Measurements from ENCODE around the gene TNRC6A. TPM values are rescaled to one million over a fixed set of nuclear protein-coding genes. Genes with fewer than 3 reads are reported as not detected.
A peak's percentile ranks its signal among the peaks of the same experiment; 100 is the strongest.
"Not testable (repeated sequence)": the region's sequence is repeated elsewhere in the genome, so short reads cannot be mapped to it uniquely, and the experiment has no call there.

Gene TNRC6A
- total RNA-seq (2014; rRNA removed; shearing (Covaris generic)): 12.9 and 28.6 TPM in 2 replicates

DNA sequence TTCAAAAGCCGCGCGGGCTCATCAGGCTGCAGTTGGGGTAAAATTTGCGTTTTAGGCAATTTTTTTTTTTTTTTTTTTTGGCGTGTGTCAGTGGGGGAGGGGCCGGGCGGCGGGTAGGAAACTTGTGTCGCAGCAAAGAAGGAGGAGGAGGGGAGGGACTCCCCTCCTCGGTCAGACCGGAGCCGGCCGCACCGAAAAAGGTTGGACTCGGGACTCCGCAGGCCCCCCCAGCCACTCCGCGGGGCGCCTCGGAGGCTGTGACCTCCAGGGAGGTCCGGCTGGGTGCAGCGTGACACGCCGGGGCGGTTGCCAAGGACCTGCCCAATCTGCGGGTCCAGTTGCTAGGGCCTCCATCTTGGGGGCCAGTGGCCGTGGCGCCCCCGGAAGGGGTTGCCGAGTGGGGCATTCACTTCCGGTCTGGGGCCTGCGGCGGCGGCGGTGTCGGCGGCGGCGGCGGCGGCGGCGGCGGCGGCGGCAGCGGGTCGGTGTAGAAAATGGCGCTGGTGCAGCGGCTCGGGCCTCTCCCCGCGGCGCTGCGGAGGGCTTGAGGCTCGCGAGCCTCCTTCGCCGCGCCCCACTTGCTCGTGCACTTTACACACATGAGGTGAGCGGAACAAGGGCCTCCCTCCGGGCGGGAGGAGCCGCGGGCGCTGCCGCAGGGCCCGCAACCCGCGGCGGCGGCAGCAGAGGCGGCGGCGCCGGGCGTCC, at the start of gene TNRC6A:
Gene TNRC6A (plus strand): TSS at position 409 of the 708 bp plus-strand sequence. CDS start 191 bp downstream, at position 600.
- DNase-seq (ENCODE audit: low read depth): peak; percentile 90

GRCh38 chr16:24681793-24682192, 47.7 kb upstream of the TNRC6A start:
- no peak for DNase-seq (ENCODE audit: low read depth)

GRCh38 chr16:24683250-24683649, 46.2 kb upstream of the TNRC6A start:
- DNase-seq (ENCODE audit: low read depth): no peak

DNA sequence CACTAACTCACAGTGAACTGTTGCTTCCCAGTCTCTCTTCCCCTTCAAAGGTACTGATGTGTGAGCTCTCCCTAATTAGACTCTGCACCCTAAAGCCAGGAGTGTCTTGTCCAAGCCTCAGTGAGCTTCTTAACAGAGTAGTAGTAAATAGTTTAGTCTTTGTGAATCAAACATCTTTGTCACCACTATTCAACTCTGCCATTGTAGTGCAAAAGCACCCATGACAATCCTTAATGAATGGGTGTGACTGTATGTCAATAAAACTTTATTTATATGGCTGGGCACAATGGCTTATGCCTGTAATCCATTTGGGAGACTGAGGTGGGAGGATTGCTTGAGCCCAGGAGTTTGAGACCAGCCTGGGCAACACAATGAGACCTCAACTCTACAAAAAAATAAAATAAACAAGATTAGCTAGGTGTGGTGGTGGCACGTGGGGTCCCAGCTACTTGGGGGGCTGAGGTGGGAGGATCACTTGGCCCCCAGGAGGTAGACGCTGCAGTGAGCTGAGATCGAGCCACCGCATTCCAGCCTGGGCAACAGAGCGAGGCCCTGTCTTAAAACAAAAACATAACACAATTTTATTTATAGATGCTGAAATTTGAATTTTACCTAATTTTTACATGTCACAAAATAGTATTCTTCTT, 45.5 kb upstream of the TNRC6A start:
- DNase-seq (ENCODE audit: low read depth): no peak

GRCh38 chr16:24685539-24686432, 43.7 kb upstream of the TNRC6A start:
- peak; percentile 69 for DNase-seq (ENCODE audit: low read depth)

GRCh38 chr16:24686678-24687077, 42.8 kb upstream of the TNRC6A start:
- no peak for DNase-seq (ENCODE audit: low read depth)

DNA sequence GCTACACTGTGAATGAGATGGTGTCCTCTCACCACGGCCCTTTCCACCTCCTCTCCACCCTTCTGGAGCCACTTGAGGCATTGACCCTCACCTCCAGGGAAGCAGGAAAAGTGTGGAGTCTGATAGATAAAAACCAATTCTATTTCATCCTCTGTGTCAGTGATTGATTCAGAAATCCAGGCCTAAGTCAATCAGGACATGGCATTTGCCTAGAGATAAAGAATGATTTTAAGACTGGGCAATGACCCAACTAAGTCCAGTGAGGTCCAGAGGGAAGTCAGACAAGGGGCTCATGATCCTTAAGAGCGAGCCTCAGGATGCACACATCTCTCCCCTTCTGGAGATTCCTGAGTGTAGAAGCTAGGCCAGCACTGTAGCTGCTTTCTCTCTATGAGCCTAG, 41.1 kb upstream of the TNRC6A start:
- no peak for DNase-seq (ENCODE audit: low read depth)

GRCh38 chr16:24689128-24689527, 40.3 kb upstream of the TNRC6A start:
- DNase-seq (ENCODE audit: low read depth): peak; percentile 27

- DNase-seq (ENCODE audit: low read depth): no peak
Observed at GRCh38 chr16:24692854-24693253, 36.6 kb upstream of the TNRC6A start.

GRCh38 chr16:24694931-24695330, 34.5 kb upstream of the TNRC6A start:
- DNase-seq (ENCODE audit: low read depth): no peak

GRCh38 chr16:24696699-24697098, 32.8 kb upstream of the TNRC6A start:
- no peak for DNase-seq (ENCODE audit: low read depth)

- no peak for DNase-seq (ENCODE audit: low read depth)
Observed at GRCh38 chr16:24698308-24698707, 31.1 kb upstream of the TNRC6A start.

DNA sequence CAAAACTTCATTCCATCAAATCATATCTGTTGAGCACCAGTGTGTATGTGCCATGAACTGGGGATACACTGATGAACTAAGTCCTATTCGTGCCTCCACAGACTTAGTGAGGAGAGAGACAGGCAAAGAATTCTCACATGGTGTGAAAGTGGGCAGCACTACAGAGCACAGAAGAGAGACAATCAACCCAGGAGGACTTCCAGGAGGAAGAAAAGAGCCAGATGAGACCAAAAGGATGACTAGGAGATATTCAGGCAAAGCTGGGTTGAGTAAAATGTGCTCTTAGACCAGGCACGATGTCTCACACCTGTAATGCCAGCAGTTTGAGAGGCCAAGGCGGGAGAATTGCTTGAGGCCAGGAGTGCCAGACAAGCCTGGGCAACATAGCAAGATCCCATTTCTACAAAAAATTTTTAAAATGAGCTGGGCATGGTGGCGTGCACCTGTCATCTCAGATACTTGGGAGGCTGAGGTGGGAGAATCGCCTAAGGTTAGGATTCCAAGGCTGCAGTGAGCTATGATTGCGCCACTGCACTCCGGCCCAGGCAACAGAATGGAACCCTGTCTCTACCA, 30.2 kb upstream of the TNRC6A start:
- no peak for DNase-seq (ENCODE audit: low read depth)

GRCh38 chr16:24700549-24701392, 28.7 kb upstream of the TNRC6A start:
- peak; percentile 96 for DNase-seq (ENCODE audit: low read depth)

- DNase-seq (ENCODE audit: low read depth): peak; percentile 61
Observed at GRCh38 chr16:24701521-24701951, 27.9 kb upstream of the TNRC6A start.

- DNase-seq (ENCODE audit: low read depth): not testable (repeated sequence)
Observed at GRCh38 chr16:24707760-24708159, 21.7 kb upstream of the TNRC6A start.

DNA sequence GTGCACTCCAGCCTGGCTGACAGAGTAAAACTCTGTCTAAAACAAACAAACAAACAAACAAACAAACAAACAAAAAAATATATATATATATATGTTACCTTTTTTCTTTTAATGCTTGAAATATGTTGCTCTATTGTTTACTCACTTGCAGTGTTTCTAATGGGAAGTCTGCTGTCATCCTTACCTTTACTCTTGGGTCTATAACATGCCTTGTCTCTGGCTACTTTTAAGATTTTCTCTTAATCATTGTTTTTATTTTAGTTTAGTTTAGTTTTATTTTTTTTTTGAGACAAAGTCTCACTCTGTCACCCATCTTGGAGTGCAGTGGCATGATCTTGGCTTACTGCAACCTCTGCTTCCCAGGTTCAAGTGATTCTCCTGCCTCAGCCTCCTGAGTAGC, 16.1 kb upstream of the TNRC6A start:
- no peak for DNase-seq (ENCODE audit: low read depth)

- DNase-seq (ENCODE audit: low read depth): no peak
Observed at GRCh38 chr16:24717411-24717810, 12.0 kb upstream of the TNRC6A start.

DNA sequence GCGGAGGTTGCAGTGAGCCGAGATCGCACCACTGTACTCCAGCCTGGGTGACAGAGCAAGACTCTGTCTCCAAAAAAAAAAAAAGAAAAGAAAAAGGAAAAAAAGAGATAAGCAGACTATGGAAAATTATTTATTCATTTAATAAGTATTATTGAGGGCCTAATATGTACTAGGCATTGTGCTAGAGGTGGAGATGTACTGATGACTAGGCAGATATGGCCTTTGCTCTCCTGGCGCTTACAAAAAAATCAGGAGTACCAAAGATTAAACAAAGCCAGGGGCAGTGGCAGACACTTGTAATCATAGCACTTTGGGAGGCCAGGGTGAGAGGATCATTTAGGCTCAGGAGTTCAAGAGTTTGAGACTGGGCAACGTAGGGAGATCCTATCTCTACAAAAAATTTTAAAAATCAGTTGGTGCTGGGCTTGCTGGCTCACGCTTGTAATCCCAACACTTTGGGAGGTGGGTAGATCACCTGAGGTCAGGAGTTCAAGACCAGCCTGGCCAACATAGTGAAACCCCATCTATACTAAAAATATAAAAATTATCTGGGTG, 10.4 kb upstream of the TNRC6A start:
- DNase-seq (ENCODE audit: low read depth): no peak

DNA sequence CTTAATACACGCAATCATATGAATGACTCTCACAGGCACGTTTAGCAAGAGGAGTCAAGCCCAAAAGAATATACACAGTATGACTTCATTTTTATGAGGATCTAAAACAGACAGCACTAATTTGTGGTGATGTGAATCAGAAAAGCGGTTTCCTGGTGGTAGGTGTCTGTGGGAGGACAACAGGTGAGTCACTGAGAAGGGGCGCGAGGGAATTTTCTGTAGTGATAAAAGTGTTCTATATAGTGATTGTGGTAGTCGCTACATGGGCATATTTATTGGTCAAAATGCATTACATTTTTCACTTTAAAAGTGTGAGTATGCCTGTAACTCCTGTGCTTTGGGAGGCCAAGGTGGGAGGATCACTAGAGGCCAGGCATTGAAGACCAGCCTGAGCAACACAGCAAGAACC, 7.6 kb upstream of the TNRC6A start:
- DNase-seq (ENCODE audit: low read depth): peak; percentile 74

- no peak for DNase-seq (ENCODE audit: low read depth)
Observed at GRCh38 chr16:24723663-24724062, 5.8 kb upstream of the TNRC6A start.

Data from Daoy (cell line).